ENCODE data around the gene SCFD1.

GRCh38 chr14:30581283-30581625, 40.9 kb upstream of the SCFD1 start:
- no peak for TF ChIP-seq CTCF (conservative IDR thresholded peaks at IDR 0.05 in 1 of 2, IDR thresholded peaks at IDR 0.05 in 1 of 2; ENCODE audit: low read depth in 1 of 2, low read length in 2 of 2)
- TF ChIP-seq EZH2 (IDR thresholded peaks at IDR 0.05; ENCODE audit: low read length, missing control alignments), result no peak

All from fibroblast of lung (primary cell).